HEK293T (cell line): Measurements from ENCODE around the gene GFER.

Source experiments
- ARNT ChIP-seq: fragments of 450-650 bp; IDR thresholded peaks from 2 replicates; pipeline ENCODE4 v1.6.1; 2017; ENCODE audit warnings: mild to moderate bottlenecking
- BHLHE40 ChIP-seq: fragments of 450-650 bp; IDR thresholded peaks from 2 replicates; pipeline ENCODE4 v1.6.1; 2016; ENCODE audit warnings: mild to moderate bottlenecking, moderate library complexity, borderline replicate concordance
- FOXA1 ChIP-seq: fragments of 450-650 bp; IDR thresholded peaks from 2 replicates; pipeline ENCODE4 v1.6.1; 2016; ENCODE audit warnings: mild to moderate bottlenecking
- HDGF ChIP-seq: fragments of 450-650 bp; IDR thresholded peaks from 2 replicates; pipeline ENCODE4 v1.6.1; 2017; ENCODE audit warnings: antibody characterized with exemption, borderline replicate concordance
- SP1 ChIP-seq: fragments of 450-650 bp; IDR thresholded peaks from 2 replicates; pipeline ENCODE4 v1.6.1; 2017
- SUZ12 ChIP-seq: fragments of 450-650 bp; IDR thresholded peaks from 2 replicates; pipeline ENCODE4 v1.6.1; 2016; ENCODE audit warnings: mild to moderate bottlenecking
- TARDBP ChIP-seq: fragments of 450-650 bp; IDR thresholded peaks from 2 replicates; pipeline ENCODE4 v1.6.1; 2016
- TF ChIP-seq, protein P1 (sequence below): fragments of 450-650 bp; IDR thresholded peaks from 2 replicates; pipeline ENCODE4 v1.6.1; 2016

DNA sequence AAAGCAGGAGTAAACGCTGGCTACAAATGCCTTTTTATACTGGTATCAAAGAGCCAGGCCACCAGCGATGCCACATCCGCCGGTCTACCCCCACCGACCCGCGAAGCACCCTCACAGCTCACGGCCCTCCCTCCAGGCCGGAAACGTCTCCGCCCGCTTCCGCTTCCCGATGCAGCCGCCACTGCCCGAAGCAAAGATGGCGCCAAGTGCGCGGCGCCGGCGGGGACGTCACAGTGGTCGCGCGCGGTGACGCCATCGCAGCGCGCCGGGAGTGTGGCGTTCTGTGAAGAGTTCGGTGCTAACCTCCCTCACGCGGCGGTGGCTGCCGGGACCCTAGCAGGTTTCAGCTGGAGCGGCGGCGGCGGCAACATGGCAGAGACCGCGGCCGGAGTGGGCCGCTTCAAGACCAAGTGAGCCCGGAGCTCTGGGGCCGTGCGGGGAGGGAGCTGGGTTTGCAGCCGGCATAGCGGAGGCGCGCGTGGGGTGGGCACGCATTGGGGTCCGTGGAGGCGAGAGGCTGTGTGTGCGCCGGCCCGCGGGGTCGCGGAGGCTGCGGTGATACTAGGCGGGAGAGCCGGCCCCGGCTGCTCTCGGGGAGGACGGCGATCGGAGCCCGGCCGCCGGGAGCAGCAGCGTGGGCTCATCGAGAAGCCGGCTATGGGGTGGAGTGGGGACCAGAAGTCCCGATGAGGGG is 12.1 kb upstream of the GFER start, which contains the start of gene TBL3:
- TF ChIP-seq SP1 (no peak), ARNT (no peak), FOXA1 (no peak), BHLHE40 (no peak), TARDBP (no peak), HDGF (no peak; the same call in 1 of the 2 replicates), SUZ12 (no peak)
- TF ChIP-seq, protein P1, sequence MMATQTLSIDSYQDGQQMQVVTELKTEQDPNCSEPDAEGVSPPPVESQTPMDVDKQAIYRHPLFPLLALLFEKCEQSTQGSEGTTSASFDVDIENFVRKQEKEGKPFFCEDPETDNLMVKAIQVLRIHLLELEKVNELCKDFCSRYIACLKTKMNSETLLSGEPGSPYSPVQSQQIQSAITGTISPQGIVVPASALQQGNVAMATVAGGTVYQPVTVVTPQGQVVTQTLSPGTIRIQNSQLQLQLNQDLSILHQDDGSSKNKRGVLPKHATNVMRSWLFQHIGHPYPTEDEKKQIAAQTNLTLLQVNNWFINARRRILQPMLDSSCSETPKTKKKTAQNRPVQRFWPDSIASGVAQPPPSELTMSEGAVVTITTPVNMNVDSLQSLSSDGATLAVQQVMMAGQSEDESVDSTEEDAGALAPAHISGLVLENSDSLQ, result no peak; the same call in 1 of the 2 replicates
